Thymus (tissue), 11 donors: ENCODE results near the gene NECTIN1. TPM values are rescaled to one million over a fixed set of nuclear protein-coding genes. Genes with fewer than 3 reads are reported as not detected.

Experiments used
- DNase-seq, 9 donors: peaks; one replicate each; pipeline ENCODE4 v3.0.0-alpha.2; 2013; ENCODE audit warnings: low spot score in 9 of 9, low read depth in 6 of 9, missing footprints in 1 of 9
- H3K27ac ChIP-seq, 2 donors: one replicate each; pipeline ENCODE4 v1.5.1; 2013; ENCODE audit warnings: control low read depth in 1 of 2, low read depth in 1 of 2, low read length in 1 of 2, mild to moderate bottlenecking in 1 of 2, moderate library complexity in 1 of 2
- H3K27me3 ChIP-seq, 2 donors: one replicate each; pipeline ENCODE4 v1.5.1; 2013; ENCODE audit warnings: low read length in 1 of 2; ENCODE audit not compliant: control insufficient read depth in 2 of 2, insufficient read depth in 1 of 2
- H3K36me3 ChIP-seq, 2 donors: one replicate each; pipeline ENCODE4 v1.5.1; 2013; ENCODE audit warnings: low read length in 1 of 2, mild to moderate bottlenecking in 1 of 2, moderate library complexity in 1 of 2; ENCODE audit not compliant: control insufficient read depth in 2 of 2, insufficient read depth in 2 of 2
- H3K4me1 ChIP-seq, 2 donors: one replicate each; pipeline ENCODE4 v1.5.1; 2013; ENCODE audit warnings: low read length in 2 of 2; ENCODE audit not compliant: control insufficient read depth in 2 of 2, insufficient read depth in 2 of 2
- H3K4me3 ChIP-seq, 2 donors: one replicate each; pipeline ENCODE4 v1.5.1; 2013; ENCODE audit warnings: low read length in 2 of 2, control low read depth in 1 of 2, mild to moderate bottlenecking in 1 of 2
- H3K9me3 ChIP-seq, 2 donors: one replicate each; pipeline ENCODE4 v1.5.1; 2013; ENCODE audit warnings: low read length in 1 of 2, mild to moderate bottlenecking in 1 of 2; ENCODE audit not compliant: control insufficient read depth in 2 of 2, insufficient read depth in 1 of 2
- WGBS: extraction: QIAGEN DNeasy Blood & Tissue Kit; methylation state at CpG from one replicate; pipeline ENCODE4 v1.1.7; 2013; 5-methylcytosine and 5-hydroxymethylcytosine counted together
- polyA plus RNA-seq: library from polyadenylated mRNA; stranded (reverse); fragments of 200-250 nt; gene quantifications from one replicate; pipeline ENCODE4 v1.2.3, GENCODE V29; 2013
- total RNA-seq: library from RNA; stranded (reverse); fragments of 120-200 nt; gene quantifications from one replicate; pipeline ENCODE4 v1.2.4, GENCODE V29; 2013
- donor health status: healthy.

NECTIN1 gene
- total and polyA plus RNA-seq, 2 donors: 6.5 to 11.7 TPM

DNA sequence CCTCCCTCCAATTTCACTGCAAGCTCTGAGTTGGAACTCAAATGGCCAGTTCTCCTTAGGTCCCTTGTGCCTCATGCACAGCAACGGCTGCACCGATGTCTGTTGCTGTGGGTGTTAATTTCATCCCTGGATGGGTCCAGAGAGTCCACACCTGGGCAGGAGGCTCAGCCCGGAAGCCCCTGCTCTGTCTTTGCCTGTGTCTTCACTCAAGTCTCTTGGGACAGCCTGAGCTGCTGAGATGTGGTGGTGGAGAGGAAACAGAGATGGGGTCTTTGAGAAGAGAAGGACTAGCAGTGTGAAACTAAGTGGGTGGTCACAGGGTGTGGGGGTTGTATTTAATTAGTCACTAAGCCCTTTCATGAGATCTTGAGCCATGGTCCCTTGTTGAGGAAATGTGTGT lies 109.3 kb downstream of the NECTIN1 start:
- Histone ChIP-seq H3K27ac (no peak overlapping the region), H3K9me3 (no peaks in the 10 kb centered on the region), H3K4me1 (no peaks in the 10 kb centered on the region), H3K36me3 (no peaks in the 10 kb centered on the region), H3K4me3 (no peak overlapping the region), H3K27me3 (peaks cover 0 to 3% of the 10 kb centered on the region in 2 donors)
- 94% methylated on average over 3 of the region's 3 CpGs for WGBS
- DNase-seq: no peak

DNA sequence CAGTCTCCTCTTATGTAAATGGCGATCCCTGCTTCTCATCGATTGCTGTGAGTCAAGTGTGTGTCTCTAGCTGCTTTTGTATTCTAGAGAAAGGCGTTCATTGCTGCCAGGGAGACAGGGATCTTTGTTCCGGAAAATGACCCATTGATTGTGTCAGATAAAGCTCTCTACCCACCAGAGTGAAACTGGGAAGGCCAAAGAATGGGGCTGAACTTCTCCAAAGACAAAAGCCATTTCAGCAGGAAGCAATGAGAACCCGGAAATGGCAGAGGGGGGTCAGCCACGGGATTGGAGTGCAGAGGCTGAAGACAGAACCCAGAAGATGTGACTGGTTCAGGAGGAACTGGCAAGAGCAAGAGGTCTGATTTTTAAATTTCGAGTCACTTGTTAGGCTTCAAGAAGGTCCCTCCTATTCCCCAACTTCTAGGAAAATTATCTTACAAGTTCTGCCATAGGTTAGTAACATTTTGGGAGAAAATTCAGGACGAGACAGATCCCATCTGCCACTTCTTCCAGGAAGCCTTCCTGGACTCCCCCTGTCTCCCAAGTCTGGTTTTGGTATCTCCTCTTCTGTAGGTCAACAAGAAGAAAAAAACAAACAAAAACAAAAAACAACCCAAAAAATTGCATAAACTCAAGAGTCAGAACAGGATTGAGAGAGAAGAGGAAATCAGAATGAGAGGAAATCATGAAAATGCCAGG lies 110.6 kb downstream of the NECTIN1 start:
- no peaks in the 10 kb centered on the region for H3K9me3 ChIP-seq
- no peak for DNase-seq
- H3K4me1 ChIP-seq: no peaks in the 10 kb centered on the region
- no peaks in the 10 kb centered on the region for H3K36me3 ChIP-seq
- H3K27me3 ChIP-seq: no peaks in the 10 kb centered on the region
- no peak overlapping the region for H3K4me3 ChIP-seq
- H3K27ac ChIP-seq: no peak overlapping the region
- WGBS: 53% methylated on average over 8 of the region's 8 CpGs

DNA sequence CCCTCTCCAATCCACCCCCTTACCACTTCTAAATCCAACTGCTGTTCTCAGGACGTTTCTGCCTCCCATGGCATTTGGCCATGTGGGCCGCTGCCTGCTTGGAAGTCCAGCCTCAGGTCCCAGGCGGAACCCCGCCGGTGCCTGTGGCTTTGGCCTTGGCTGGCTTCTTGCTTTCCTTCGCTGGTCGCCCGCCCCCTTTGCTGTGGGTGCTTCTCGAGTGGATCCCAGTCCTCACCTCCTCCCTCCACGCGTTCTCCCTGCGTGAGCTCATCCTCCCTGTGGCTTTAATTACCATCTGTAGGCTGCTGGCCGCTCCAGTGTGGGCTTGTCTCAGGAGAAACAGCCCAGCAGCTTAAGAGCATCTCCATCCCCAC lies 111.7 kb downstream of the NECTIN1 start:
- DNase-seq: no peak
- H3K27me3 ChIP-seq: no peaks in the 10 kb centered on the region
- no peak overlapping the region for H3K27ac ChIP-seq
- H3K36me3 ChIP-seq: no peaks in the 10 kb centered on the region
- no peak overlapping the region for H3K4me3 ChIP-seq
- WGBS: 86% methylated on average over 13 of the region's 13 CpGs
- H3K4me1 ChIP-seq: no peaks in the 10 kb centered on the region
- H3K9me3 ChIP-seq: no peaks in the 10 kb centered on the region

DNA sequence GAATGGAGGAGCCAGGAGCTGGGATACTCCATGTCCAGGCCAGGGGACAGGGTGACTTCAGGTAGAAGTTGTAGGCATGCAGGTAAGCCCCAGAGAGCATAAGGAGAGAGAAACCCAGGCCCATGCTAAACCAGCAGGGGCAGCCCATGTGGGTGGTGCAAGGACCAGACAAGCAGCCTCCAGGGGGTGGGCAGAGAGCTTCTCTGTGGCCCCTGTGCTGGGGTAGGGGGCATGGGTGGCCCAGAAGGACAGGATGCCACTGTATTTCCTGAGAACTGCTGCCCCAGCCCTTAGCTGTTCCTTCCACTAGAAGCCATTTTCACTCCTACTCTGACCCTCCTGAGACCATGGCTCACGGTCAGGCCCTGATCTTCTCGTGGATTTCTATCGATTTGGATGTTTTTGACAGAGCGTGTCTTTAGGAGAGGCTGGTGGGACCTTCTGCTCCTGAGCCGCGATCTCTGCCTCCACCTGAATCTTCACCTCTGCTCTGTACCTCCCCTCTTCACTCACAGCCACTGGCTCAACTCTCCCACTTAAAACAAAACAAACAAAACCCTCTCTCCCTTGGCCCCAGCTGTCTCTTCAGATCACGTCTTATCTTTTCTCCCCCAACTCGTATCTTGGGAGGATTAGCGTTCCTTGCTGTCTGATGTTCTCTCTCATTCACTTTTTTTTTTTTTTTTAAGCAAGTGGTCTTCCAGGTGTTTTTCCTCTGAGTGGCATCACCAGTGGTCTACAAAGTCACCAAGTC lies 112.2 kb downstream of the NECTIN1 start:
- DNase-seq: no peak
- H3K27me3 ChIP-seq: no peaks in the 10 kb centered on the region
- WGBS: 91% methylated on average over 9 of the region's 9 CpGs
- no peak overlapping the region for H3K4me3 ChIP-seq
- H3K9me3 ChIP-seq: no peaks in the 10 kb centered on the region
- H3K36me3 ChIP-seq: no peaks in the 10 kb centered on the region
- no peak overlapping the region for H3K27ac ChIP-seq
- no peaks in the 10 kb centered on the region for H3K4me1 ChIP-seq

DNA sequence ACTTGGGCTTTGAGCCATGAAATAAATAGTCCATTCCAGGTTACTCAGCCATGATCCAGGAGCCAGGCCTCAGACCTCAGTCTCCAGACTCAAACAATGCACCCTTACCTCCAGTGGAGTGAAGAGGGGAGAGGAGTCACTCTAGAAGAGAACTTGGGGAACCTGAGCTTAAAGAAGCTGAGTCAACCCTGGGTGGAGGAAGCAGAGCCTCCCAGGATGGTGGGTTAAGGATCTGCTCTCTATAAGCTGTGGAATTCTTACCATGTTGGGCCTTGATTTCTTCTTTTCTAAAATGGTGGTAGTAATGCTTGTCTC lies 113.2 kb downstream of the NECTIN1 start:
- no peaks in the 10 kb centered on the region for H3K9me3 ChIP-seq
- DNase-seq: no peak
- H3K36me3 ChIP-seq: no peaks in the 10 kb centered on the region
- no peak overlapping the region for H3K27ac ChIP-seq
- H3K4me1 ChIP-seq: no peaks in the 10 kb centered on the region
- H3K4me3 ChIP-seq: no peak overlapping the region
- no peaks in the 10 kb centered on the region for H3K27me3 ChIP-seq

DNA sequence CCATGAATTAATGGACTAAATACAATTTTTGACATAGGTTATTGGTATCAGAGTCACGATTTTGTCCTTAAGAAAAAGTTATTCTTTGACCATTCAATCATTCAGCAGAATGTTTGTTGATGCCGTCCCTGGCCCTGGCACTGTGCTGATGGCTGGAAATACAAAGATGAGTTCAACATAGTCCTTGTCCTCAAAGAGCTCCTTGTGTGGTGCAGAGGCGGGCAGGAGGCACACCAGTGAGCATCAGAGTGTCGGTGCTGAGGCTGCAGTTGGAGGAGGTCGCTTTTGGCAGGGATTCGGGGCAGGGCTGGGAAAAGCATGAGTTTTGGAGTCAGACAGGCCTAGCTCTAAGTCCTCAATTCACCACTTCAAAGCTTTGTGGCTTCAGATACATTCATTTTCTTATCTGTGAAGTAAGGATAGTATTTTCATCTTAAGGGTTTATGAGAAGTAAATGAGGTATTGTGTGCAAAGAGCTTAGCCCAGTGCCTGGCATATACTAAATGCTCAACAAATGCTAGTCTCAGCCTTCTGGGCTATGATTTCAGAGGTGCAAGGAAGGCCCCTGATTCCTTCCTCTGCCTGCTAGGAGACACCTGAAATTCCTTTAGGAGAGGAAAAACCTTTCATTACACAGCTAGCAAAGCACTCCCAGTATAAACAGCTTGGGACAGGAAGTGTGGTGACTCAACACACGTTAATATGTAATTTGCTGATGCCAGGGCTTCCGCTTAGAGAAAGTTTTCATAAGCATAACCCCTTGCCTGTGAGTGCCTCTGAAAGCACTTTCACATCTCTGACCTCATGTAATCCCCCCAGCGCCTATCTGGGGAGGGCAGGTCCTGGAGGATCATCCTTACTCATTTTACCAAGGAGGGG lies 113.8 kb downstream of the NECTIN1 start:
- 88% methylated on average over 9 of the region's 9 CpGs for WGBS
- H3K9me3 ChIP-seq: no peaks in the 10 kb centered on the region
- H3K4me3 ChIP-seq: no peak overlapping the region
- DNase-seq: no peak
- no peaks in the 10 kb centered on the region for H3K4me1 ChIP-seq
- H3K27me3 ChIP-seq: no peaks in the 10 kb centered on the region
- no peak overlapping the region for H3K27ac ChIP-seq
- H3K36me3 ChIP-seq: no peaks in the 10 kb centered on the region

DNA sequence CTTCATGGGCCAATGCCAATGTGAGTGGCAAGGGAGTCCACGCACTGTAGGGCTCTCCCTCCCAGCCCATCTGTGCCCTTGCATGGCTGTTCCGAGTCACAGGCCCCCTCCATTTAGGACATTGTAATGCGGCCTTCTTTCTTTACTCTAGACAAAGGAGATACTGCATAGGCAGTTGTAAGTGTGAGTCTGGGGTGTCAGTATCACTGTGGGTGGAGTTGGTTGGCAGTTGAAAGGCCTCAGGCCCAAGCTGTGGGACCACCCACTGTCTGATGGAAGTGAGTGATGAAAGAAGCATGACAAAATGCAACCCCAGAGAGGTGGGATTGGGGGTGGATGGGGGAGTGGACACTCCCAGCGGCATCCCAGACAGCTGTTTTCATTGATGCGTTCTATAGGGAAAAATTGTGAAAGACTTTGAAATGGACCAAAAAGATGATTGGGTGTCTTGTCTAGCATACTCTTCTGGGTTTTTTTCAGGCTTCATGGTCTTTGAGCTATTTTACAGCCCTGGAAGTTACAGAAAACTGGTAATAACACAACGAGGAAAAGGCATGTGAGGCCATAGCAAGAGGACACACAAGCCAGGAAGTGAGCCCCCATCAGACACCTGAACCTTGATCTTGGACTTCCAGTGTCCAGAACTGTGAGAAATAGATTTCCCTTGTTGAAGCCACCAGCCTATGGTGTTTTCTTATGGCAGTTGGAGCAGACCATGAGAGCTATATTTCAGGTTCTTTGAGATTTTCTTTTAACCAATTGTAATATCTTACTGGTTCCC lies 114.6 kb downstream of the NECTIN1 start:
- H3K4me1 ChIP-seq: no peaks in the 10 kb centered on the region
- no peaks in the 10 kb centered on the region for H3K36me3 ChIP-seq
- no peak overlapping the region for H3K27ac ChIP-seq
- no peaks in the 10 kb centered on the region for H3K9me3 ChIP-seq
- 94% methylated on average over 6 of the region's 6 CpGs for WGBS
- no peak for DNase-seq
- no peak overlapping the region for H3K4me3 ChIP-seq
- no peaks in the 10 kb centered on the region for H3K27me3 ChIP-seq

DNA sequence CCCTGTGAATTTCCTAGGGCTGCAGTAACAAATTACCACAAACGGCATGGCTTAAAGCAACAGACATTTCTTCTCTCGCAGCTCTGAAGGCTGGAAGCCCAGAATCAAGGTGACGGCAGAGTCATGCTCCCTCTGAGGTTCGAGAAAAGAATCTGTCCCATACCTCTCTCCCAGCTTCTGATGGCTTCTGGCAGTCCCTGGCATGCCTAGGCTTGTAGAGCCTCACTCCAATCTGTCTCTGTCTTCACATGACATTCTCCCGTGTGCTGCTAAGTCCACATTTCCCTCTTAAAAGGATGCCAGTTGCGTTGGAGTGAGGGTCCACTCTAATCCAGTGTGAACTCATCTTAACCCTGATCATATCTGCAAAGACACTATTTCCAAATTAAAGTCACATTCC lies 116.2 kb downstream of the NECTIN1 start:
- Histone ChIP-seq H3K4me3 (no peak overlapping the region), H3K27me3 (no peaks in the 10 kb centered on the region), H3K4me1 (no peaks in the 10 kb centered on the region), H3K36me3 (no peaks in the 10 kb centered on the region), H3K27ac (no peak overlapping the region), H3K9me3 (no peaks in the 10 kb centered on the region)
- 89% methylated on average over 6 of the region's 6 CpGs for WGBS
- no peak for DNase-seq
